ENCODE data around the gene SKI.
"Not testable (repeated sequence)": the region's sequence is repeated elsewhere in the genome, so short reads cannot be mapped to it uniquely, and the experiment has no call there.

Gene SKI

GRCh38 chr1:2290595-2291510 is 62.7 kb downstream of the SKI start:
- Histone ChIP-seq H3K4me1 (ENCODE audit: insufficient read depth, insufficient read length) (peaks cover 15% of the 10 kb centered on the region), H3K4me3 (ENCODE audit: insufficient read length, low read depth) (no peak overlapping the region), H3K9ac (ENCODE audit: insufficient read length, low read depth) (no peak overlapping the region), H3K36me3 (ENCODE audit: insufficient read depth, insufficient read length, low read length) (peaks cover 42% of the 10 kb centered on the region), H3K9me3 (ENCODE audit: insufficient read depth, low read length) (no peaks in the 10 kb centered on the region), H3K27me3 (ENCODE audit: insufficient read depth, insufficient read length) (no peaks in the 10 kb centered on the region)
- DNase-seq (ENCODE audit: low read depth, low spot score): no peak
- TF ChIP-seq SUZ12 (IDR thresholded peaks at IDR 0.05; ENCODE audit: extremely low read depth, insufficient read depth, insufficient read length) (no peak), YY1 (IDR thresholded peaks at IDR 0.05; ENCODE audit: insufficient read depth, insufficient read length) (no peak)

- H3K9me3 ChIP-seq (ENCODE audit: insufficient read depth, low read length): no peaks in the 10 kb centered on the region
- H3K4me3 ChIP-seq (ENCODE audit: insufficient read length, low read depth): no peak overlapping the region
- H3K9ac ChIP-seq (ENCODE audit: insufficient read length, low read depth): no peak overlapping the region
- peaks cover 42% of the 10 kb centered on the region for H3K36me3 ChIP-seq (ENCODE audit: insufficient read depth, insufficient read length, low read length)
- TF ChIP-seq ZNF274 (IDR thresholded peaks at IDR 0.05; ENCODE audit: low read depth, low read length): no peak
- TF ChIP-seq SUZ12 (IDR thresholded peaks at IDR 0.05; ENCODE audit: extremely low read depth, insufficient read depth, insufficient read length): no peak
- TF ChIP-seq YY1 (IDR thresholded peaks at IDR 0.05; ENCODE audit: insufficient read depth, insufficient read length): no peak
- H3K4me1 ChIP-seq (ENCODE audit: insufficient read depth, insufficient read length): peaks cover 15% of the 10 kb centered on the region
- no peak for DNase-seq (ENCODE audit: low read depth, low spot score)
- H3K27me3 ChIP-seq (ENCODE audit: insufficient read depth, insufficient read length): no peaks in the 10 kb centered on the region
Observed at GRCh38 chr1:2291577-2291976, 63.5 kb downstream of the SKI start.

- no peaks in the 10 kb centered on the region for H3K27me3 ChIP-seq (ENCODE audit: insufficient read depth, insufficient read length)
- TF ChIP-seq ZNF274 (IDR thresholded peaks at IDR 0.05; ENCODE audit: low read depth, low read length) (no peak), SUZ12 (IDR thresholded peaks at IDR 0.05; ENCODE audit: extremely low read depth, insufficient read depth, insufficient read length) (no peak), YY1 (IDR thresholded peaks at IDR 0.05; ENCODE audit: insufficient read depth, insufficient read length) (no peak)
- no peak overlapping the region for H3K4me3 ChIP-seq (ENCODE audit: insufficient read length, low read depth)
- peaks cover 51% of the 10 kb centered on the region for H3K36me3 ChIP-seq (ENCODE audit: insufficient read depth, insufficient read length, low read length)
- peaks cover 15% of the 10 kb centered on the region for H3K4me1 ChIP-seq (ENCODE audit: insufficient read depth, insufficient read length)
- DNase-seq (ENCODE audit: low read depth, low spot score): no peak
- H3K9ac ChIP-seq (ENCODE audit: insufficient read length, low read depth): no peak overlapping the region
- H3K9me3 ChIP-seq (ENCODE audit: insufficient read depth, low read length): no peaks in the 10 kb centered on the region
Observed at GRCh38 chr1:2292725-2293450, 64.8 kb downstream of the SKI start.

- no peak for TF ChIP-seq ZNF274 (IDR thresholded peaks at IDR 0.05; ENCODE audit: low read depth, low read length)
- no peak for TF ChIP-seq SUZ12 (IDR thresholded peaks at IDR 0.05; ENCODE audit: extremely low read depth, insufficient read depth, insufficient read length)
- TF ChIP-seq YY1 (IDR thresholded peaks at IDR 0.05; ENCODE audit: insufficient read depth, insufficient read length): no peak
- DNase-seq (ENCODE audit: low read depth, low spot score): no peak
- Histone ChIP-seq H3K4me3 (ENCODE audit: insufficient read length, low read depth) (no peak overlapping the region), H3K4me1 (ENCODE audit: insufficient read depth, insufficient read length) (peaks cover 13% of the 10 kb centered on the region), H3K9ac (ENCODE audit: insufficient read length, low read depth) (no peak overlapping the region), H3K36me3 (ENCODE audit: insufficient read depth, insufficient read length, low read length) (peaks cover 48% of the 10 kb centered on the region), H3K27me3 (ENCODE audit: insufficient read depth, insufficient read length) (no peaks in the 10 kb centered on the region), H3K9me3 (ENCODE audit: insufficient read depth, low read length) (no peaks in the 10 kb centered on the region)
Observed at GRCh38 chr1:2294033-2294724, 66.1 kb downstream of the SKI start.

- Histone ChIP-seq H3K9ac (ENCODE audit: insufficient read length, low read depth) (no peak overlapping the region), H3K4me1 (ENCODE audit: insufficient read depth, insufficient read length) (peaks cover 12% of the 10 kb centered on the region), H3K4me3 (ENCODE audit: insufficient read length, low read depth) (no peak overlapping the region), H3K9me3 (ENCODE audit: insufficient read depth, low read length) (no peaks in the 10 kb centered on the region), H3K36me3 (ENCODE audit: insufficient read depth, insufficient read length, low read length) (peaks cover 48% of the 10 kb centered on the region), H3K27me3 (ENCODE audit: insufficient read depth, insufficient read length) (no peaks in the 10 kb centered on the region)
- TF ChIP-seq YY1 (IDR thresholded peaks at IDR 0.05; ENCODE audit: insufficient read depth, insufficient read length): no peak
- TF ChIP-seq ZNF274 (IDR thresholded peaks at IDR 0.05; ENCODE audit: low read depth, low read length): no peak
- TF ChIP-seq SUZ12 (IDR thresholded peaks at IDR 0.05; ENCODE audit: extremely low read depth, insufficient read depth, insufficient read length): no peak
- no peak for DNase-seq (ENCODE audit: low read depth, low spot score)
Observed at GRCh38 chr1:2294725-2295078, 66.6 kb downstream of the SKI start.

GRCh38 chr1:2295526-2295925 is 67.4 kb downstream of the SKI start:
- peaks cover 48% of the 10 kb centered on the region for H3K36me3 ChIP-seq (ENCODE audit: insufficient read depth, insufficient read length, low read length)
- H3K27me3 ChIP-seq (ENCODE audit: insufficient read depth, insufficient read length): no peaks in the 10 kb centered on the region
- H3K9ac ChIP-seq (ENCODE audit: insufficient read length, low read depth): no peak overlapping the region
- TF ChIP-seq ZNF274 (IDR thresholded peaks at IDR 0.05; ENCODE audit: low read depth, low read length) (no peak), YY1 (IDR thresholded peaks at IDR 0.05; ENCODE audit: insufficient read depth, insufficient read length) (no peak)
- no peaks in the 10 kb centered on the region for H3K9me3 ChIP-seq (ENCODE audit: insufficient read depth, low read length)
- peaks cover 6% of the 10 kb centered on the region for H3K4me1 ChIP-seq (ENCODE audit: insufficient read depth, insufficient read length)
- H3K4me3 ChIP-seq (ENCODE audit: insufficient read length, low read depth): no peak overlapping the region
- no peak for DNase-seq (ENCODE audit: low read depth, low spot score)

GRCh38 chr1:2296211-2296610 is 68.1 kb downstream of the SKI start:
- not testable (repeated sequence) for H3K9ac ChIP-seq (ENCODE audit: insufficient read length, low read depth); DNase-seq (ENCODE audit: low read depth, low spot score); H3K9me3 ChIP-seq (ENCODE audit: insufficient read depth, low read length); H3K27me3 ChIP-seq (ENCODE audit: insufficient read depth, insufficient read length); H3K4me3 ChIP-seq (ENCODE audit: insufficient read length, low read depth); H3K4me1 ChIP-seq (ENCODE audit: insufficient read depth, insufficient read length)
- H3K36me3 ChIP-seq (ENCODE audit: insufficient read depth, insufficient read length, low read length): peaks cover 48% of the 10 kb centered on the region
